22Rv1 (cell line): ENCODE measurements around the gene EXOSC1.

ENCODE experiments used
- H3K27ac ChIP-seq: fragments of 450-650 bp; 2 replicates; pipeline ENCODE4 v1.5.1; 2017
- CTCF ChIP-seq: fragments of 450-650 bp; IDR thresholded peaks from 2 replicates; pipeline ENCODE4 v1.5.1; 2017; ENCODE audit warnings: mild to moderate bottlenecking
- ZFX ChIP-seq: fragments of 450-650 bp; IDR thresholded peaks from 2 replicates; pipeline ENCODE4 v1.6.1; 2017; ENCODE audit warnings: antibody characterized with exemption, borderline replicate concordance

The EXOSC1 gene

GRCh38 chr10:97445722-97446639, at the start of gene EXOSC1, which contains the start of gene ZDHHC16:
Gene EXOSC1 (minus strand): TSS chr10:97446006. CDS start chr10:97445985, 21 bp downstream.
Gene ZDHHC16 (plus strand): TSS chr10:97446175. CDS start chr10:97451676, 5,501 bp downstream.
- H3K27ac ChIP-seq = peak within 1 kb of the TSS; percentile 60
- no peak for TF ChIP-seq ZFX
- peak; percentile 30; the same call in 1 of the 2 replicates for TF ChIP-seq CTCF

GRCh38 chr10:97494863-97495506, 49.2 kb upstream of the EXOSC1 start:
- no peak overlapping the region for H3K27ac ChIP-seq
- no peak for TF ChIP-seq ZFX
- no peak for TF ChIP-seq CTCF

- TF ChIP-seq ZFX (no peak), CTCF (no peak)
- H3K27ac ChIP-seq = no peak overlapping the region
Measured at GRCh38 chr10:97494151-97494550, 48.3 kb upstream of the EXOSC1 start.

- H3K27ac ChIP-seq = no peak overlapping the region
- TF ChIP-seq CTCF (no peak), ZFX (no peak)
Measured at GRCh38 chr10:97490592-97490991, 44.8 kb upstream of the EXOSC1 start.

GRCh38 chr10:97485647-97486281, 40.0 kb upstream of the EXOSC1 start:
- TF ChIP-seq CTCF = no peak
- TF ChIP-seq ZFX = no peak
- H3K27ac ChIP-seq = no peak overlapping the region

GRCh38 chr10:97483921-97484320, 38.1 kb upstream of the EXOSC1 start:
- TF ChIP-seq CTCF (no peak), ZFX (no peak)
- no peak overlapping the region for H3K27ac ChIP-seq

GRCh38 chr10:97483506-97483905, 37.7 kb upstream of the EXOSC1 start:
- H3K27ac ChIP-seq = no peak overlapping the region
- TF ChIP-seq ZFX (no peak), CTCF (no peak)
